MM.1S (cell line): ENCODE results near the gene APC2.

Source experiments
- DNase-seq: peaks from one replicate; pipeline ENCODE4 v3.0.0-alpha.2; 2015
- H2AFZ ChIP-seq: fragments of 300-600 bp; sonication (generic); 2 replicates; pipeline ENCODE4 v1.6.0; 2016; ENCODE audit warnings: antibody characterized with exemption, low read length
- H3F3A ChIP-seq: fragments of 300-600 bp; sonication (generic); 2 replicates; pipeline ENCODE4 v1.6.1; 2016; ENCODE audit warnings: mild to moderate bottlenecking, antibody characterized with exemption, low read length, moderate library complexity, mixed read lengths; ENCODE audit not compliant: insufficient read depth
- H3K27ac ChIP-seq: fragments of 300-600 bp; sonication (generic); 2 replicates; pipeline ENCODE4 v1.5.1; 2016; ENCODE audit warnings: mild to moderate bottlenecking, low read length
- H3K27me3 ChIP-seq: fragments of 300-600 bp; sonication (generic); replicated peaks from 2 replicates; pipeline ENCODE4 v1.6.0; 2016; ENCODE audit warnings: low read length; ENCODE audit not compliant: insufficient read depth
- H3K36me3 ChIP-seq: fragments of 300-600 bp; sonication (generic); replicated peaks from 2 replicates; pipeline ENCODE4 v1.6.1; 2016; ENCODE audit warnings: mild to moderate bottlenecking, low read length, mixed read lengths; ENCODE audit not compliant: insufficient read depth
- H3K4me1 ChIP-seq: fragments of 300-600 bp; sonication (generic); 2 replicates; pipeline ENCODE4 v1.6.1; 2016; ENCODE audit warnings: low read length, mixed read lengths
- H3K4me2 ChIP-seq: fragments of 300-600 bp; sonication (generic); 2 replicates; pipeline ENCODE4 v1.6.0; 2016; ENCODE audit warnings: low read depth, low read length
- H3K4me3 ChIP-seq: fragments of 300-600 bp; sonication (generic); 2 replicates; pipeline ENCODE4 v1.5.1; 2016; ENCODE audit warnings: low read length, mixed read lengths
- H3K79me2 ChIP-seq: fragments of 300-600 bp; sonication (generic); 2 replicates; pipeline ENCODE4 v1.6.1; 2016; ENCODE audit warnings: mixed run types, low read length, mixed read lengths
- H3K9ac ChIP-seq: fragments of 300-600 bp; sonication (generic); 2 replicates; pipeline ENCODE4 v1.6.1; 2016; ENCODE audit warnings: low read length, mixed read lengths
- H3K9me2 ChIP-seq: fragments of 300-600 bp; sonication (generic); replicated peaks from 2 replicates; pipeline ENCODE4 v1.6.1; 2016; ENCODE audit warnings: mild to moderate bottlenecking, low read length, mixed read lengths; ENCODE audit not compliant: insufficient read depth
- H3K9me3 ChIP-seq: fragments of 300-600 bp; sonication (generic); replicated peaks from 2 replicates; pipeline ENCODE4 v1.6.1; 2016; ENCODE audit warnings: mild to moderate bottlenecking, low read length, mixed read lengths; ENCODE audit not compliant: insufficient read depth
- H4K20me1 ChIP-seq: fragments of 300-600 bp; sonication (generic); 2 replicates; pipeline ENCODE4 v1.6.1; 2016; ENCODE audit warnings: mild to moderate bottlenecking, low read length, moderate library complexity, mixed read lengths; ENCODE audit not compliant: insufficient read depth
- CTCF ChIP-seq: fragments of 300-600 bp; sonication (generic); IDR thresholded peaks from 2 replicates; pipeline ENCODE4 v1.5.1; 2016; ENCODE audit warnings: antibody characterized with exemption, low read length, mixed read lengths
- EZH2 ChIP-seq: fragments of 300-600 bp; sonication (generic); optimal IDR thresholded peaks from 2 replicates; pipeline ENCODE3; 2017; ENCODE audit warnings: low read depth, mild to moderate bottlenecking, antibody characterized with exemption, low read length, mixed read lengths
- EZH2phosphoT487 ChIP-seq: fragments of 300-600 bp; sonication (generic); IDR thresholded peaks from 2 replicates; pipeline ENCODE4 v1.6.1; 2018; ENCODE audit warnings: antibody characterized with exemption, low read length

Gene APC2

GRCh38 chr19:1401889-1402217, 48.1 kb upstream of the APC2 start:
- Histone ChIP-seq H3K4me2 (peak overlapping the region; percentile 100), H3F3A (peaks cover 15% of the 10 kb centered on the region; the same call in 1 of the 2 replicates), H3K9me3 (no peaks in the 10 kb centered on the region), H3K4me3 (peak overlapping the region; percentile 98), H4K20me1 (no peaks in the 10 kb centered on the region), H3K9me2 (no peaks in the 10 kb centered on the region), H3K9ac (no peak overlapping the region; the same call in 1 of the 2 replicates), H3K79me2 (peaks cover 12% of the 10 kb centered on the region), H2AFZ (peak overlapping the region; percentile 94), H3K27ac (no peak overlapping the region), H3K27me3 (peaks cover 12% of the 10 kb centered on the region), H3K4me1 (peaks cover 7% of the 10 kb centered on the region; the same call in 1 of the 2 replicates), H3K36me3 (no peaks in the 10 kb centered on the region)
- TF ChIP-seq EZH2, result no peak
- no peak for TF ChIP-seq EZH2phosphoT487
- no peak for TF ChIP-seq CTCF
- no peak for DNase-seq

GRCh38 chr19:1402411-1403070, 47.4 kb upstream of the APC2 start:
- Histone ChIP-seq H3K4me1 (peaks cover 7% of the 10 kb centered on the region; the same call in 1 of the 2 replicates), H3K27me3 (peaks cover 12% of the 10 kb centered on the region), H3K27ac (no peak overlapping the region), H4K20me1 (no peaks in the 10 kb centered on the region), H3K9me2 (no peaks in the 10 kb centered on the region), H3K9me3 (no peaks in the 10 kb centered on the region), H2AFZ (no peak overlapping the region), H3K79me2 (peaks cover 12% of the 10 kb centered on the region), H3K4me3 (no peak overlapping the region), H3F3A (peaks cover 15% of the 10 kb centered on the region; the same call in 1 of the 2 replicates), H3K9ac (no peak overlapping the region), H3K36me3 (no peaks in the 10 kb centered on the region), H3K4me2 (no peak overlapping the region)
- DNase-seq, result no peak
- no peak for TF ChIP-seq EZH2
- TF ChIP-seq CTCF, result no peak
- TF ChIP-seq EZH2phosphoT487, result no peak

DNA sequence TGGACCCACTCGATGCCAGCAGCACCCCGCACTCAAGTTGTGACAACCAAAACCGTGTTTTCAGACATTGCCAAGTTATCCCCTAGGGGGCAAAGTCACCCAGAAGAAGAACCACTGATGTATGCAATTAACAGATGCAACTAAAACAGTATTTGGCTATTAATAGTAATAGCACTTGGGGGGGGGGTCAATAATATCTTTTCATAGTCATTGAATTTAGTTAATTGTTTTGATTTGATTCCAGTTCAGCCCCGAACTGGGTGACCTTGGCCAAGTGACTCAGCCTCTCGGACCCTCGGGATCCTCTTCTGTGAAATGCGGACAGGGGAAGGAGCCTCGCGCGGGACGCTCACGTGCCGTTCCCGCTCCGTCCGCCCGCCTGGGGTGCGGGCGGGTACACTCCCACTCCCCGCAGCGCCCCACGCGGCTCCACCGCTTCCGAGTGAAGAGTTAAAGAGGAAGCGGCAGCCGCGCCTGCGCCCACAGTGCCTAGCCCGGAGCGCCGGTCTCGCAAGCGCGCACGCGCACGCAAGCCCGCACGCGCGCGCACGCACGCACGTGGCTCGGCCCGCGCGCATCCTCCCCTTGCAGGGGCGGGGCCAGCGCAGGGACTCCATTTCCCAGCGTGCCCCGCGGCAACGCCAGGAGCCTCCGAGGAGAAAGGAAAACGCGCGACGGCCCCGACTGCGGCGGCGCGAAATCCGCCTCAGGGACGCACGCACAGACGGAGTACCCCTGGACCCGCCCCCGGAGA, 43.0 kb upstream of the APC2 start:
- H3K79me2 ChIP-seq, result peaks cover 42% of the 10 kb centered on the region
- peak overlapping the region; percentile 55; the same call in 1 of the 2 replicates for H3K27ac ChIP-seq
- no peaks in the 10 kb centered on the region for H3K9me3 ChIP-seq
- peaks cover 33% of the 10 kb centered on the region for H4K20me1 ChIP-seq
- peak overlapping the region; percentile 74 for H3K9ac ChIP-seq
- H2AFZ ChIP-seq, result peak overlapping the region; percentile 84
- H3K4me3 ChIP-seq, result peak overlapping the region; percentile 77
- H3K36me3 ChIP-seq, result 0 out of 2 replicates have a peak, but pooled peaks cover 6% of the 10 kb centered on the region
- peak; percentile 100 for DNase-seq
- peaks cover 33% of the 10 kb centered on the region for H3K4me1 ChIP-seq
- H3K4me2 ChIP-seq, result peak overlapping the region; percentile 96
- peaks cover 10% of the 10 kb centered on the region for H3F3A ChIP-seq
- peaks cover 11% of the 10 kb centered on the region for H3K27me3 ChIP-seq
- no peaks in the 10 kb centered on the region for H3K9me2 ChIP-seq
- TF ChIP-seq EZH2phosphoT487, result no peak
- peak; percentile 80 for TF ChIP-seq CTCF
